HPDE6-E6E7 (cell line): ENCODE measurements around the gene ITGB5.
"Not testable (repeated sequence)": the region's sequence is repeated elsewhere in the genome, so short reads cannot be mapped to it uniquely, and the experiment has no call there.

Experiments used
- DNase-seq: peaks from one replicate; pipeline ENCODE4 v3.0.0; 2011; ENCODE audit warnings: missing footprints; ENCODE audit errors: extremely low spot score

The ITGB5 gene

GRCh38 chr3:124788254-124788745 lies 98.9 kb downstream of the ITGB5 start:
- no peak for DNase-seq

DNA sequence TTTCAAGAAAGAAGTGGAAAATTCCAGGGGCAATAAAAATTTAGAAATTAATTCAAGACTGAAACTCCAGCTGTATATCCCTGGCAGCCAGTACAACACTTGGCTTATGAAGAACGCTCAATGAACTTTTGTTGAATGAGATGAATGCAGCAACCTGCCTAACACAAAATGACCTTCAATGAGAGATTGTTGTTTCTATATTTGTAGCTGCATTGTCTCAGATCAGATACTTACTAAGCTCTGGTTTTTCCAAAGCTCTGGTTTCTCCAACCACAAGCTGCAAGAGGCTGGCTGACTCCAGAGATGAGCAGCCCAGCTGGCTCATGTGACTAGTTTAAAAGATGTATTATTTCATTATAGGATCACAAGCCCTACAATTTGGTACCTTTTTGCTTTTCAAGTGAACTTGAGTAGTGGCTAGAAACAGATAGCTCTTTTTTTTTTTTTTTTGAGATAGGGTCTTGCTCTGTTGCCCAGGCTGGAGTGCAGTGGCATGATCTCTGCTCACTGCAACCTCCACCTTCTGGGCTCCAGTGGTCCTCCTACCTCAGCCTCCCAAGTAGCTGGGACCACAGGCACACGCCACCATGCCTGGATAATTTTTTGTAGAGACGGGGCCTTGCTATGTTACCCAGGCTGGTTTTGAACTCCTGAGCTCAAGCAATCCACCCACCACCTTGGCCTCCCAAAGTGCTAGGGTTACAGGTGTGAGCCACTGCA lies 99.5 kb downstream of the ITGB5 start:
- no peak for DNase-seq

DNA sequence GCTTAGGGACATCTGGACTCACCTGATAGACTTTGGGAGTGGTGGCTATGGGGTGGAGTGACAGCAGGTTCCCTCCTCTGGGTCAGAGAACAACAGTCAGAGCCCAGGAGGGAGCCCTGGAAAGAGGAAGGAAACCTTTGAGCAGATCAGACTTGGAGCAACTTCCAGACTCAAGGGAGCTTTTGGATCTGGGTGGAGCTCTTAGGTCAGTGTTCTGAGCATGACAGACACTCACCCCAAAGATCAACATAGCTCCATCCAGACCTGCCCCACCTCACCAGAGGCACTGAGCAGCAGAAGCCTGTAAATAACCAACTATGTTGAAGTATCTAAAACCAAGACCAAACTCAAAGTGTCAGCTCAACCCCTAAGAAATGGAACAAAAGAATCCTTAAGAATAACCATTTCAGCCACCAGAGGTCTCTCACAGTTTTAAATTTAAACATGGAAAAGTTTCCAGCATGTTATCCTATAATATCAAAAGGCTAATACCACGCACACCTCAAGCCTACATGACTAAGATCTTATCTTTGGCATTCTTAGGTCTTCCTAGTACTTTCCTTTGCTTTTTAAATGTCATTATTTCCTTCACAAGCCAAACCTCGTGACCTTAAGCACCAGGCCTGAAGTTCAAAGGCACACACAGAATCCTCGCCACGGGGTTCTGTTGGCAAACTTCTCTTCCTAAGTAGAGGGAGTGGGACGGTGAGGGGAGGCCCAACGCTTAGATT lies 100.5 kb downstream of the ITGB5 start:
- peak; percentile 13 for DNase-seq

- no peak for DNase-seq
Observed at GRCh38 chr3:124785973-124786372, 101.2 kb downstream of the ITGB5 start.

DNA sequence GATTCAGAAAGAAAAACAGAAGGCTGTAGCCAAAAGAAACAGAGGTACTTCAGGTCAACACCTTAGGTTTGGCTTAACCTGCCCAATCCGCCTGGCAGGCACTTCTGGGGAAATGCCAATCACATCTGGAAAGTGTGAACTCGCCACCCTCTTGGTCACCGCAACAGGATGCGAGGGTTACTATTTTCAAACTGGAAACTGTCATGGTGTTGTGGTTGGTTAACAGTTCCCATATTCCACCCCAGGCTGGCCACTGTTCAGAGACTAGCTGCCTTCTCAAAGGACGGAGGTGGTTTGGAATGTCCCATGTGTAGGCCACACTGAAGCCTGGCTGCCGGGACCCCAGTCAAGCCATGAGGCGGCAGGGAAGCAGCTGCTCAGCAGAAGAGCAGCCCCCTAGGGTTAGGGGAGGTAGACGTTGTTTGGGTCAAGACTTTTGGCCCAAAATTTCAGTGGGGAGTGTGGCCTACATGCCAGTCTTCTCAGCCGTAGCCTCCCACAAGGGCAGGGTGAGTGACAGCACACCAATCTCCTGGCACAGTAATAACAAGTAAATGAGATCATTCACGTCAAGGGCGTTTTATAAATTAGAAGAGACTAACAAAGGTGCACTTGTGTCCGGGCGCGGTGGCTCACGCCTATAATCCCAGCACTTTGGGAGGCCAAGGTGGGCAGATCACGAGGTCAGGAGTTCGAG lies 102.3 kb downstream of the ITGB5 start:
- DNase-seq: no peak

DNA sequence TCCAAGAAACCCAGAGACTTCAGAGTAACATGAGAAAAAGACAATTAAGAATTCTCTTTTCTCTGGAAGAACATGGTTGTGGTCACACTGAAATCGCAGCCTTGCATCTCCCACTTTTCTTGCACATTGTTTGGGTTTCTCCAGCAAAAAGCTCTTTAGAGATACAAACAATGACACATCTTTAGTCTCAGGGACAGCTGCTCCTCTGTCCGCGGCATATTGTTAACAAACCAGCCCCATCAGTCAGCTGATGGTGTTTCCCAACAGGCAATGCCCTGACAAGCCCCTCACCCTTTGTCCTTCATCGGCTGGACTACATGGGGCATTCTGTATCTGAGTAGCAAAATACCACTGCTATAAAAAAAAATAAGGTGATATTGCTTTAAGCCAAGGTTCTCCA lies 103.5 kb downstream of the ITGB5 start:
- DNase-seq: no peak

DNA sequence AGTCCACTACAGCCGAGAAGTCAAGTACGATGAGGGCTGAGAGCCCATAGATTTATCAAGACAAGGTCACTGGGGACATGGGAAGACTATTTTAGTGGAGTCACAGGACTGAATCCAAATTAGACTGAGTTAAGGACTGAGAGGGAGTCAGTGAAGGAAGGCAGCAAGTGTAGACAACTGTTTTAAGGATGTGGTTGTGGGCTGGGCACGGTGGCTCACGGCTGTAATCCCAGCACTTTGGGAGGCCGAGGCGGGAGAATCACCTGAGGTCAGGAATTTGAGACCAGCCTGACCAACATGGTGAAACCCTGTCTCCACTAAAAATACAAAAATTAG lies 104.8 kb downstream of the ITGB5 start:
- not testable (repeated sequence) for DNase-seq

DNA sequence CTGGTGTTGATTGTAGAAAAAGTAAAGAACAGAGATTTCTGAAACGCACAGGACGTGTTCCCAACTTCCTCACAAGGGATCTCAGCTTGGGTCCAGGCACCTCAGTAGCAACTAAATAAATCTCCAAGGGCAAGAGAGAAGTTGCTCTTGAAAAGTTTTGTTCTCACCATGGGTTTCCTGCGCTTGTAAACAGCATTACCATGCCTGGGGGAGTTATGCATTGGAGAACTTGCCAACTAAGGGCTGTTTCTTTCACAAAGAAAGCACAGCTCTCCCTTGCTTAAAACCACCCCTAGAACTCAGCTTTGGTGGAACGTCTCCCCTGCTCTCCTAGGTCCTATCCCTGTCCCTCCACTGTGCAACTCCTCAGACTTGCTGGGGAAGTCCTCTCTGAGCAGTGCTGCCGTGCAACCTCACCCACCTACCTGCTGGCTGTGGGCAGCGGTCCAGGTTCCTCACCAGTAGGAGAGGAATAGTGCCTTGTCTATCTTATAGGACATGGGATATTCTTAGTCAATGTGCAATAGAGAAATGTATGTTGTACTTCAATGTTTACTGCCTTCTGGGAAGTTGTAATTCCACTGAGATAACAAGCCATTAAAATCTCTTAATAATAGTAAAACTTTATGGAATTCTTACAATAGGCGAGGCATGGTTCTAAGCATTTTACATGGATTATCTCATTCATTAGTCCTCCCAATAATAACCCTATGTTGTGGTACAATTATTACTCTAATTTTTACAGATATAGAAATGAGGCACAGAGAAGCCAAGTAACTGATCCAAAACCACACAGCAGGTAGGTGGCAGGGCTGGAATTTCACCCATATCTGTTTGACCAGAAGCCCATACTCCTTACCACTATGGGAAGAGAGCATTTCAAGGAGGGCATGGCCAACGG lies 105.4 kb downstream of the ITGB5 start:
- no peak for DNase-seq

DNA sequence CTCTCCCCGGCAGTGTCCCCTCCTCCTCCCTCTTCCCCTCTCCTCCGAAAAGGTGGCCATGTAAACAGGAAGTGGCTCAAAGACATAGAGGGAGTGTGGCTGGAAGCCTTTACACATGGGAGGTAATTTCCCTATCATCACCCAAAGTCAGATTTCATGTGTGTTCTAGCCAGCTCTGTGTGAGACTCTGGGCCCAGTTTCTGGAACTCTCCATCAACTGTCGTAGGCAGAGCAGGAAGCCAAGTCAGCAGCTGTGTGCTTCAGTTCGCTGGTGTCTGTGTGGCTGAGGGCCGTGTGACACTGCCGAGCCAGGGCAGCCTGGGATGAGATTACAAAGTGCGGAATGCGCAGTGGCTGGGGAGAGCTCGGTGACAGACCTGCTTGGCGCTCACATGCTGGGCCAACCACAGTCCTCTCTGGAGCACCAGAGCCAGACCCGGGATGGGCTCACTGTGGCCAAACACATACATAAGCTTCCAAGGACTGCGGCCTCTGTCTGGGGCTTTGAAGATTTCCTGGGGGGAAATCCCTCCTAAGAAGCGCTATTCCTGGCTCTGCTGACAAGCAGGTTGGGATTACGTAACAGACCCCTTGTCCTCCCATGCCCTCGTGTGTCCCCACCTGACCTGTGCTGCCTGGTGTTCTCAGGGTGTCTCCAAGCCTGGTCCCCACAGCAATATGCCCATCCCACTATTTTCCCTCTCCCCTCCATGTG lies 106.2 kb downstream of the ITGB5 start:
- DNase-seq: no peak

GRCh38 chr3:124780356-124780755 lies 106.8 kb downstream of the ITGB5 start:
- no peak for DNase-seq

DNA sequence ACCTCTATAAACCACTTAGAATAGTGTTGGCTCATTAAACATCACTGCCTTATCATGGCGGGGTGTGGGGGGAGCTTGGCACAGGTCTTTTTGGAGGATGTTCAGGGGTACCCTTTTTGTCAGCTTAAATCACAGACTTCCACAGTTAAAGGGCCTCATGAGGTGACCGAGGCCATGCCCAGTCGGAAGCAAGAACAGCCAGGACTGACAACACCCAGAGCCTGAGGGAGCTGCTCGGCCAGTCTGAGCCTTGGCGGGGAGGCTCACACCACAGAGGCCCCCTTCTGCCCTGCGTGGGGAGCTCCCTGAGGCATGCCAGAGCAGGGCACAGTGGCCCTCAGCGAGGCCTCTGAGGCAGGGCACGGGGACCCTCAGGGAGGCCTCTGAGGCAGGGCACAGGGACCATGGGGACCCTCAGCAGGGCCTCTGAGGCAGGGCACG lies 107.4 kb downstream of the ITGB5 start:
- no peak for DNase-seq

DNA sequence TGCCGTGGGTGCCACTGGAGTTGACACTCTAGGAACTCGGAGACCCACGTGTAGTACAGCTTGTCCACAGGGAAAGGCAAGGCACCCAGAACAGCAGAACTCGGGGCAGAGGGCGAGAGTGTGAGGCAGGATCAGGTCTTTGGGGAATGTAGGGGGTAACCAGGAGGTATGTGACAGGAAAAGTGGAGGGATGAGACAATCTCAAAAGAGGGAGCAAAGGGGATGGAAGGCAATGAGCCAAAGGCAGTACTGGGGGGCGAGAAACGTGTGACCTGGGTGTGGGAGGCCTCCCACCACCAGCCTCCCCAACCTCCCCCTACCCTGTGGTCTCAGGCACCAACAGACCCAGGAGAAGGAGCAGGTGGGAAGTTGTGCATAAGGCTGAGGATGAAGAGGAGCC lies 108.0 kb downstream of the ITGB5 start:
- no peak for DNase-seq

DNA sequence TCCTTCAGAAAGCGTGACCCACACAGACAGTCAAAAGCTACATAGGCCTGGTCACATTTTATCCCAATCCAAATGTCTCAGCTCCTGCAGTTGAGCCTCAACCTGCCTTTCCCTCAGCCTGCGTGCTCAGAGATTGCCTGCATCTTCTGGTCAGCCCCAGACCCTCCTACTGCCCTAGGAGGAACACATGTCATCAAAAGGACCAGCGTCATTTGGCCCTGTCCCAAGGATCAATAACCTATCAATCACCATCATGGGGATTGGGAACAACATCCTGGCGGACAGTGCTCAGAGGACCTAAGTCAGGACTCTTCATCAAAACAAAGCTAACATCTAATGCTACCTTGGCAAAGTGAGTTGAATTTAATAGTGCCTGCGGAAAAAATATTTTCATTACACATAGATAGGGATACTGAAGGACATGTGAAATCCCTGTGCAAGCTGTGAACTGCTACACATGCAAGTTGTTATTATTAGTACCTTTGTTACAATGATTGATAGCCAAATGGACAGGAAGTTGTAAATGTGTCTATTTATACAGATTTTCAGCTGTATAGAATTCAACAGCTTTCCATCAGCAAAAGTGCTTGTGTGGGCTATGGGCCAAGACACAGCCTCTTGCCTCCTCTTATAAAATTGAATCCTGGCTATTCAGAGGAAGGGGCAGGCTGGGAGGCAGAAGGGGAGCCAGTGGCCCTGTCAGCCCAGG lies 109.2 kb downstream of the ITGB5 start:
- no peak for DNase-seq

DNA sequence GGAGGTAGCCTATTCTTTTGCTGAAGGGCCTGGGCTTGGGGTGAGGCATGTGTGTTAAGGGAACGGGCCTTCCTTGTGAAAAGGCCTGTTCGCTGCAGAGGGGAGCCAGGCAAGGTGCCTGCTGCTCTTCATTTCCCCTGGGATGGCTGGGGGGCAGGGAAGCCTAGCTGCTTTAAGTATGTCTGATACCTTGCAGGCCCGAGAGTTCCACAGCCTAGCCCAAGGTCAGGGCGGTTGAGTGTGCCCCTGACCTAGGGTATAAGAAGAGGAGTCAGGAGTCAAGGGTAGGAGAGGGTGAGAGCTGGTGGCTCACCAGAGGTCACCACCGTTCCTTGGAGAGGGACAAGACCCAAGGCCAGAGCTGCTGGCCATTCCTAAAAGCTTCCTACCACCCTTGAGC lies 110.3 kb downstream of the ITGB5 start:
- no peak for DNase-seq

- DNase-seq: no peak
Observed at GRCh38 chr3:124775877-124776276, 111.3 kb downstream of the ITGB5 start.

- no peak for DNase-seq
Observed at GRCh38 chr3:124774841-124775402, 112.2 kb downstream of the ITGB5 start.

- no peak for DNase-seq
Observed at GRCh38 chr3:124774327-124774718, 112.8 kb downstream of the ITGB5 start.

- no peak for DNase-seq
Observed at GRCh38 chr3:124773351-124774326, 113.5 kb downstream of the ITGB5 start.
